ENCODE results near the gene TREM1. TPM values are rescaled to one million over a fixed set of nuclear protein-coding genes. Genes with fewer than 3 reads are reported as not detected.

Gene TREM1
- total and polyA plus RNA-seq, 4 donors, result 0.09 to 1.3 (median 0.38) TPM

- Histone ChIP-seq H3K4me1 (ENCODE audit: control insufficient read depth in 4 of 4, insufficient read depth in 4 of 4, low read length in 3 of 4) (peaks cover 0 to 8% (median 5%) of the 10 kb centered on the region in 4 donors), H3K36me3 (ENCODE audit: control insufficient read depth in 4 of 4, insufficient read depth in 3 of 4, low read depth in 1 of 4, low read length in 3 of 4) (no peaks in the 10 kb centered on the region), H3K4me3 (ENCODE audit: low read depth in 1 of 3, low read length in 3 of 3) (no peak overlapping the region), H3K27me3 (ENCODE audit: control insufficient read depth in 4 of 4, insufficient read depth in 4 of 4, low read length in 3 of 4) (peaks cover 0 to 10% (median 3%) of the 10 kb centered on the region in 4 donors), H3K9me3 (ENCODE audit: control insufficient read depth in 4 of 4, low read length in 3 of 4) (no peaks in the 10 kb centered on the region), H3K9ac (ENCODE audit: low read depth in 1 of 2, low read length in 2 of 2) (no peak overlapping the region), H3K27ac (ENCODE audit: low read depth in 1 of 2, low read length in 2 of 2) (no peak overlapping the region)
- no peak for TF ChIP-seq REST (IDR thresholded peaks at IDR 0.05)
- TF ChIP-seq TAF1 (conservative IDR thresholded peaks at IDR 0.05), result no peak
- no peak for TF ChIP-seq ATF3 (IDR thresholded peaks at IDR 0.05)
- no peak for TF ChIP-seq NR2F2 (IDR thresholded peaks at IDR 0.05)
- TF ChIP-seq GABPA (IDR thresholded peaks at IDR 0.05 in 1 of 2, conservative IDR thresholded peaks at IDR 0.05 in 1 of 2), result no peak
- TF ChIP-seq HNF4G (IDR thresholded peaks at IDR 0.05), result no peak
- TF ChIP-seq FOXA2 (IDR thresholded peaks at IDR 0.05), result no peak
- TF ChIP-seq HNF4A (conservative IDR thresholded peaks at IDR 0.05), result no peak
- TF ChIP-seq SP1 (IDR thresholded peaks at IDR 0.05), result no peak
- no peak for TF ChIP-seq MAX (IDR thresholded peaks at IDR 0.05)
- no peak for DNase-seq (ENCODE audit: low spot score)
- 71% methylated on average over 1 of the region's 1 CpG for WGBS
Observed at GRCh38 chr6:41315943-41316620, 29.6 kb upstream of the TREM1 start.

GRCh38 chr6:41315203-41315602 is 28.7 kb upstream of the TREM1 start:
- H3K4me3 ChIP-seq (ENCODE audit: low read depth in 1 of 3, low read length in 3 of 3), result no peak overlapping the region
- no peak overlapping the region for H3K9ac ChIP-seq (ENCODE audit: low read depth in 1 of 2, low read length in 2 of 2)
- WGBS, result 54% methylated on average over 2 of the region's 2 CpGs
- peaks cover 0 to 10% (median 3%) of the 10 kb centered on the region in 4 donors for H3K27me3 ChIP-seq (ENCODE audit: control insufficient read depth in 4 of 4, insufficient read depth in 4 of 4, low read length in 3 of 4)
- H3K4me1 ChIP-seq (ENCODE audit: control insufficient read depth in 4 of 4, insufficient read depth in 4 of 4, low read length in 3 of 4), result peaks cover 0 to 8% (median 5%) of the 10 kb centered on the region in 4 donors
- H3K9me3 ChIP-seq (ENCODE audit: control insufficient read depth in 4 of 4, low read length in 3 of 4), result no peaks in the 10 kb centered on the region
- H3K36me3 ChIP-seq (ENCODE audit: control insufficient read depth in 4 of 4, insufficient read depth in 3 of 4, low read depth in 1 of 4, low read length in 3 of 4), result no peaks in the 10 kb centered on the region
- no peak overlapping the region for H3K27ac ChIP-seq (ENCODE audit: low read depth in 1 of 2, low read length in 2 of 2)
- no peak for DNase-seq (ENCODE audit: low spot score)
- no peak for TF ChIP-seq CTCF (IDR thresholded peaks at IDR 0.05; ENCODE audit: low read depth, low read length, missing input control)
- no peak for TF ChIP-seq RAD21 (IDR thresholded peaks at IDR 0.05)
- TF ChIP-seq MAX (IDR thresholded peaks at IDR 0.05), result no peak
- TF ChIP-seq YY1 (IDR thresholded peaks at IDR 0.05), result no peak
- no peak for TF ChIP-seq HNF4G (IDR thresholded peaks at IDR 0.05)
- no peak for TF ChIP-seq ZBTB33 (IDR thresholded peaks at IDR 0.05)
- no peak for TF ChIP-seq JUND (IDR thresholded peaks at IDR 0.05)
- no peak for TF ChIP-seq GABPA (IDR thresholded peaks at IDR 0.05 in 1 of 2, conservative IDR thresholded peaks at IDR 0.05 in 1 of 2)
- no peak for TF ChIP-seq FOXA2 (IDR thresholded peaks at IDR 0.05)
- no peak for TF ChIP-seq EGR1 (IDR thresholded peaks at IDR 0.05; ENCODE audit: low read depth in 2 of 2)
- no peak for TF ChIP-seq RXRA (IDR thresholded peaks at IDR 0.05)
- no peak for TF ChIP-seq HNF4A (conservative IDR thresholded peaks at IDR 0.05)
- no peak for TF ChIP-seq SP1 (IDR thresholded peaks at IDR 0.05)
- TF ChIP-seq REST (IDR thresholded peaks at IDR 0.05), result no peak
- no peak for TF ChIP-seq ATF3 (IDR thresholded peaks at IDR 0.05)
- TF ChIP-seq NR2F2 (IDR thresholded peaks at IDR 0.05), result no peak
- no peak for TF ChIP-seq TAF1 (conservative IDR thresholded peaks at IDR 0.05)
- TF ChIP-seq FOXA1 (IDR thresholded peaks at IDR 0.05), result no peak

Data from liver (tissue), 9 donors.